Dermis blood vessel endothelial cell (primary cell): ENCODE results near the gene ZXDA. TPM values are rescaled to one million over a fixed set of nuclear protein-coding genes. Genes with fewer than 3 reads are reported as not detected.

Source experiments
- total RNA-seq: library from RNA; depleted of rRNA; stranded (reverse); fragments of >200 nt; gene quantifications from 2 replicates; pipeline ENCODE4 v1.2.3, GENCODE V29; 2014

Gene ZXDA
- total RNA-seq, 1 donor from 2014 or later = 25.9 TPM

Other genes with a start within 250 kb of the ZXDA start
- gene NLRP2B, start 230.2 kb downstream of the ZXDA start, total RNA-seq = under 0.01 and 0.14 TPM in 2 replicates